Body of pancreas (tissue), 4 donors: Measurements from ENCODE around the gene ADCK2. TPM values are rescaled to one million over a fixed set of nuclear protein-coding genes. Genes with fewer than 3 reads are reported as not detected.

Experiments
- ATAC-seq: fragments of 150-250 bp; one replicate; pipeline ENCODE4 v1.9.1; 2016
- DNase-seq, 4 donors: peaks; one replicate each; pipeline ENCODE4 v3.0.0-alpha.2; 2019
- H3K27ac ChIP-seq, 4 donors: fragments of 200-600 bp; sonication (generic); 1 replicate in 3 of 4; 2 replicates in 1 of 4; pipeline versions ENCODE4 v1.5.1 to v1.6.1; 2016 to 2019; ENCODE audit warnings: mild to moderate bottlenecking in 1 of 4, mixed read lengths in 1 of 4, moderate library complexity in 1 of 4
- H3K27me3 ChIP-seq, 2 donors: fragments of 200-600 bp; sonication (generic); one replicate each; pipeline ENCODE4 v1.6.0; 2016; ENCODE audit warnings: mild to moderate bottlenecking in 1 of 2
- H3K36me3 ChIP-seq, 2 donors: fragments of 200-600 bp; sonication (generic); replicated peaks in 1 of 2; 2 replicates each; pipeline ENCODE4 v1.5.1; 2016; ENCODE audit warnings: low read depth in 2 of 2; ENCODE audit not compliant: insufficient read depth in 1 of 2
- H3K4me1 ChIP-seq: fragments of 200-600 bp; sonication (generic); one replicate; pipeline ENCODE4 v1.6.0; 2016
- H3K4me3 ChIP-seq, 2 donors: fragments of 200-600 bp; sonication (generic); 1 replicate in 1 of 2; 2 replicates in 1 of 2; pipeline ENCODE4 v1.5.1; 2016 to 2019
- H3K9me3 ChIP-seq, 3 donors: fragments of 200-600 bp; sonication (generic); 1 replicate in 2 of 3; 2 replicates in 1 of 3; pipeline ENCODE4 v1.5.1; 2016
- POLR2A ChIP-seq, 3 donors: fragments of 450-650 bp; IDR thresholded peaks; one replicate each; pipeline ENCODE4 v1.6.1; 2016; ENCODE audit warnings: antibody characterized with exemption in 3 of 3, mild to moderate bottlenecking in 2 of 3
- WGBS, 2 donors: methylation state at CpG; one replicate each; pipeline ENCODE4 v1.1.5; 2017; 5-methylcytosine and 5-hydroxymethylcytosine counted together
- intact Hi-C: fragments of 100-400 bp; cut with DNase I; formaldehyde crosslinking; loops from one replicate; pipeline ENCODE4 v1.15.1; 2023
- total RNA-seq, 2 donors: library from RNA; depleted of rRNA; stranded (reverse); fragments of >200 nt; gene quantifications; one replicate each; pipeline ENCODE4 v1.1.0, GENCODE V29; 2016
- TF ChIP-seq, protein P1 (sequence below), 7 experiments: fragments of 450-650 bp in 4 of 7; fragments of 200-600 bp in 3 of 7; sonication (generic) in 3 of 7; IDR thresholded peaks; one replicate each; pipeline ENCODE4 v1.5.1; 2016 to 2019; ENCODE audit warnings: antibody characterized with exemption in 7 of 7

The ADCK2 gene
- total RNA-seq, 2 donors from 2014 or later: 16.1 to 21.1 TPM

DNA sequence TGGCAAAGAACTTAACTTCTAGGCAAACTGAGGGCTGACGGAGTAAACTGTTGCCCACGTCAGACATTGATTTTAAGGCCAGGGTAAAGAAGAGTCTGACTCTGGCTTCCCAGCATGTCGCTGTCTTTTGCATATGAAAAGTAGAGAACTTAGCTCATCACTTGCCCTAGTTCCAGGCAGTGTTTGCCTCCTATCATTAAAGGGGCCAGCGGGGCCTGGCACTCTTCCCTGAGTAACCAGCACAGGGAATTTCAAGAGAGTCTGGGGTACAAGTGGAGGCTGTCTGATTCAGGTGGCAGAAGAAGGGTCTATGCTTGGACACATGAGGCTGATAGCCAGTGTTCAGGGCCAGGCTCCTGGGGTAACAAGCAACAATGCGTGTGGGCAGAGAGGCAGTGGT lies 36.9 kb upstream of the ADCK2 start:
- no peaks in the 10 kb centered on the region for H3K36me3 ChIP-seq
- ATAC-seq (no peak), DNase-seq (no peak)
- H3K27me3 ChIP-seq: no peaks in the 10 kb centered on the region
- no peaks in the 10 kb centered on the region for H3K9me3 ChIP-seq
- no peak overlapping the region for H3K4me3 ChIP-seq
- H3K27ac ChIP-seq: no peak overlapping the region
- intact Hi-C loops: no loop called here
- 86% methylated on average over 4 to 5 of the region's 5 CpGs for WGBS, 2 donors
- H3K4me1 ChIP-seq: peaks cover 5% of the 10 kb centered on the region
- TF ChIP-seq POLR2A (IDR thresholded peaks at IDR 0.05): no peak
- TF ChIP-seq, protein P1, sequence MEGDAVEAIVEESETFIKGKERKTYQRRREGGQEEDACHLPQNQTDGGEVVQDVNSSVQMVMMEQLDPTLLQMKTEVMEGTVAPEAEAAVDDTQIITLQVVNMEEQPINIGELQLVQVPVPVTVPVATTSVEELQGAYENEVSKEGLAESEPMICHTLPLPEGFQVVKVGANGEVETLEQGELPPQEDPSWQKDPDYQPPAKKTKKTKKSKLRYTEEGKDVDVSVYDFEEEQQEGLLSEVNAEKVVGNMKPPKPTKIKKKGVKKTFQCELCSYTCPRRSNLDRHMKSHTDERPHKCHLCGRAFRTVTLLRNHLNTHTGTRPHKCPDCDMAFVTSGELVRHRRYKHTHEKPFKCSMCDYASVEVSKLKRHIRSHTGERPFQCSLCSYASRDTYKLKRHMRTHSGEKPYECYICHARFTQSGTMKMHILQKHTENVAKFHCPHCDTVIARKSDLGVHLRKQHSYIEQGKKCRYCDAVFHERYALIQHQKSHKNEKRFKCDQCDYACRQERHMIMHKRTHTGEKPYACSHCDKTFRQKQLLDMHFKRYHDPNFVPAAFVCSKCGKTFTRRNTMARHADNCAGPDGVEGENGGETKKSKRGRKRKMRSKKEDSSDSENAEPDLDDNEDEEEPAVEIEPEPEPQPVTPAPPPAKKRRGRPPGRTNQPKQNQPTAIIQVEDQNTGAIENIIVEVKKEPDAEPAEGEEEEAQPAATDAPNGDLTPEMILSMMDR (IDR thresholded peaks at IDR 0.05): no peak

DNA sequence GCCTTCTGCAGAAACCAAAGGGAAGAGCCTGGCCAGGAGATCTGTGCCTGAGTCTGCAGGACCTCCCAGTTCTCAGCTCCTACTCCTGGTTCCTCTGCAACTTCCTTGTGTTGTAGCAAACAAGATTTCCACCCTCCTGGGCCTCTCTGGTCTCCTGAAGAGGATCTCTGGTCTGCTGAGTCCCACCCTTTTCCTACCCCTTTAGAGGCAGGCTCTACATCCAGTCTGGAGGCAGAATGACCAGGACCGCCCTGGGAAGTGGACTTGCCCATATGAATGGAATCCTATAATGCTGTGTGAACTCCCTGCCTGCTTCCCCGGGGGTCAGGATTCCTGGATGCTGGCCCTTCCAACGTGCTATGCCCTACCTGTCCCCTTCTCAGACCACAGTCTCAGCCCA lies 35.3 kb upstream of the ADCK2 start:
- Histone ChIP-seq H3K4me1 (peaks cover 5% of the 10 kb centered on the region), H3K36me3 (no peaks in the 10 kb centered on the region), H3K27ac (no peak overlapping the region), H3K27me3 (no peaks in the 10 kb centered on the region), H3K9me3 (no peaks in the 10 kb centered on the region), H3K4me3 (no peak overlapping the region)
- TF ChIP-seq, protein P1 (IDR thresholded peaks at IDR 0.05): no peak
- TF ChIP-seq POLR2A (IDR thresholded peaks at IDR 0.05): no peak
- DNase-seq: no peak
- intact Hi-C loops: no loop called here
- no peak for ATAC-seq
- WGBS, 2 donors: 73 to 76% methylated on average over 3 of the region's 3 CpGs

DNA sequence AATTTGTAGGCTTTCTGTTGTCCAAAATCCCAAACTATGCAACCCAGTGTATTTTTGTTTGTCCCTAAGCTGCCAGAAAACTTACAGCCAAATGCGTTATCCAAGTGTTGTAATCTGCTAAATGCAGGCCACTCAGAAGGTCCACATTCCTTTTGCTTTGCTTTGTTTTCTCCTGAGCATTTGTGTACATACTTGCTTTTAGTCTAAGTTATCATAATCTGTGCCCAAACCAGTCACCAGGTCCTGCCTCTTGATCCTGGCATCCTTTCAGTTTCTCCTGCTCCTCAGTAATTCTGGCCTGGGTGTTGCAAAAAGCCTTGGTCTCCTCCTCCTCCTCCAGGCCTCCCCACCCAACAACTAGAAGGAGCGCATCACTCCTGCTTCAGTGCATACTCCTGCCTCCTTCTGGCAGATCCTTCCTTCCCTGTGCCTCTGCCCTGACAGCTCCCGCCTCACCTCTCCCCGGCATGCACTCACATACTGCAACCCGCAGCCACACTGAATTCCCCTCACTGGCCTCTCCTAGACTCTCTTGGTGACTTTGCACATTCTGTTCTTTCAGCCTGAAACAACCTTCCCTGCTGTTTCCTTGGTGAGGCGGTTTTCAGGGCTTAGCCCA lies 34.5 kb upstream of the ADCK2 start:
- Histone ChIP-seq H3K4me3 (no peak overlapping the region), H3K9me3 (no peaks in the 10 kb centered on the region), H3K36me3 (no peaks in the 10 kb centered on the region), H3K27me3 (no peaks in the 10 kb centered on the region), H3K27ac (peak overlapping the region in 1 of 4 donors; percentile 12), H3K4me1 (peaks cover 5% of the 10 kb centered on the region)
- WGBS, 2 donors: 80 to 82% methylated on average over 6 of the region's 6 CpGs
- intact Hi-C loops: no loop called here
- no peak for TF ChIP-seq POLR2A (IDR thresholded peaks at IDR 0.05)
- TF ChIP-seq, protein P1 (IDR thresholded peaks at IDR 0.05): no peak
- ATAC-seq (no peak), DNase-seq (no peak)

DNA sequence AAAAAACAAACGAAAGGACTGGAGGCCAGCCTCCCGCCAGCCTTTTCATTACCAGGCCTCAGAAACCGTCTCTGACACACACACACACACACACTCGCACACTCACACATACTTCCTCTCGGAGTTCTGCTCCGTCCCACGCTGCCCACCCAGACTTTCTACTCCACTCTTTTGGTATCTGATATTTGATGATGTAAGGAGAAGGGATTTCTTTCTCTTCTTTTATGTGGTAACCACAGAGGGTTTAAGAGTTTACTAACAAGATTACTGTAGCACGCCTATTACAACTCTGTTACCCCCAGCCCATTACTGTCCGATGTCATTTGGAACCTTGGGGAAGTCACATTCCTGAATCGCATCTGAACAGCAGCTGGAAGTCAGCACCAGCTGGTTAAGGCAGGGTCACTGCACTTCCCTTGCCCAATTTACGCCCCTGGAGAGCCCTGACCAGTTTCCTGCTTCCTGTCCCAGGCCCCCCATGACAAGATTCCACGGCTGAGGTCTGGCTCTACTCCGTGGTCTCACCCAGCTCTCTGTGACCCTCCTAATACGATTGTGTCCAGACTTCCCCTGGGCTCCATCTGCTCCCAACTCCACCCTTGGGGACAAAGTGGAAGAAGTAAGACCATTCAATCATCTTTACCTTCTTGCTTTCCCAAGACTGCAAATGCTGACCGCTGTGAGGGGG lies 33.2 kb upstream of the ADCK2 start:
- no peak overlapping the region for H3K4me3 ChIP-seq
- peak; percentile 25 for ATAC-seq
- DNase-seq: peak in 1 of 4 donors; percentile 42
- H3K27ac ChIP-seq: peak overlapping the region in 1 of 4 donors; percentile 54
- WGBS, 2 donors: 41 to 55% methylated on average over 15 of the region's 15 CpGs
- no peaks in the 10 kb centered on the region for H3K9me3 ChIP-seq
- peaks cover 5% of the 10 kb centered on the region for H3K4me1 ChIP-seq
- H3K27me3 ChIP-seq: no peaks in the 10 kb centered on the region
- TF ChIP-seq, protein P1 (IDR thresholded peaks at IDR 0.05): no peak
- peak in 1 of 3 donors; percentile 18 for TF ChIP-seq POLR2A (IDR thresholded peaks at IDR 0.05)
- intact Hi-C loops: no loop called here
- no peaks in the 10 kb centered on the region for H3K36me3 ChIP-seq
